ENCODE measurements around the gene MC4R. TPM values are rescaled to one million over a fixed set of nuclear protein-coding genes. Genes with fewer than 3 reads are reported as not detected.
A peak's percentile ranks its signal among the peaks of the same experiment; 100 is the strongest.
"Not testable (repeated sequence)": the region's sequence is repeated elsewhere in the genome, so short reads cannot be mapped to it uniquely, and the experiment has no call there.

MC4R gene
- total RNA-seq (2014; rRNA removed): not detected in 2 replicates
- not detected for polyA plus RNA-seq (2012)

GRCh38 chr18:60372596-60372995 is at the start of gene MC4R:
Gene MC4R, minus strand, starts transcription at chr18:60372775. Its CDS starts 426 bp downstream, at chr18:60372349.
- DNase-seq (ENCODE audit: low read depth): peak; percentile 71

- DNase-seq (ENCODE audit: low read depth): not testable (repeated sequence)
Measured at GRCh38 chr18:60422306-60422705, 49.7 kb upstream of the MC4R start.

- peak; percentile 3 for DNase-seq (ENCODE audit: low read depth)
Measured at GRCh38 chr18:60421356-60422118, 49.0 kb upstream of the MC4R start.

- no peak for DNase-seq (ENCODE audit: low read depth)
Measured at GRCh38 chr18:60417946-60418345, 45.4 kb upstream of the MC4R start.

- DNase-seq (ENCODE audit: low read depth): peak; percentile 4
Measured at GRCh38 chr18:60413944-60414547, 41.5 kb upstream of the MC4R start.

- peak; percentile 1 for DNase-seq (ENCODE audit: low read depth)
Measured at GRCh38 chr18:60411715-60412114, 39.1 kb upstream of the MC4R start.

GRCh38 chr18:60406721-60407120 is 34.1 kb upstream of the MC4R start:
- no peak for DNase-seq (ENCODE audit: low read depth)

GRCh38 chr18:60404486-60405085 is 32.0 kb upstream of the MC4R start:
- DNase-seq (ENCODE audit: low read depth): no peak

GRCh38 chr18:60401346-60401745 is 28.8 kb upstream of the MC4R start:
- no peak for DNase-seq (ENCODE audit: low read depth)

GRCh38 chr18:60391571-60392226 is 19.1 kb upstream of the MC4R start:
- DNase-seq (ENCODE audit: low read depth): no peak

GRCh38 chr18:60389314-60389713 is 16.7 kb upstream of the MC4R start:
- no peak for DNase-seq (ENCODE audit: low read depth)

- no peak for DNase-seq (ENCODE audit: low read depth)
Measured at GRCh38 chr18:60385693-60386092, 13.1 kb upstream of the MC4R start.

GRCh38 chr18:60383893-60384292 is 11.3 kb upstream of the MC4R start:
- DNase-seq (ENCODE audit: low read depth): no peak

- no peak for DNase-seq (ENCODE audit: low read depth)
Measured at GRCh38 chr18:60377778-60378469, 5.3 kb upstream of the MC4R start.

GRCh38 chr18:60372132-60372531 is 443 bp downstream of the MC4R start:
- no peak for DNase-seq (ENCODE audit: low read depth)

- no peak for DNase-seq (ENCODE audit: low read depth)
Measured at GRCh38 chr18:60358516-60358915, 14.1 kb downstream of the MC4R start.

GRCh38 chr18:60350941-60351340 is 21.6 kb downstream of the MC4R start:
- DNase-seq (ENCODE audit: low read depth): no peak

GRCh38 chr18:60350150-60350549 is 22.4 kb downstream of the MC4R start:
- DNase-seq (ENCODE audit: low read depth): no peak

- DNase-seq (ENCODE audit: low read depth): no peak
Measured at GRCh38 chr18:60347526-60348045, 25.0 kb downstream of the MC4R start.

GRCh38 chr18:60339018-60339417 is 33.6 kb downstream of the MC4R start:
- no peak for DNase-seq (ENCODE audit: low read depth)

GRCh38 chr18:60331890-60332289 is 40.7 kb downstream of the MC4R start:
- DNase-seq (ENCODE audit: low read depth): no peak

Data from LHCN-M2 (cell line).